T-helper 1 cell treated with Interleukin-12 subunit alpha and Interleukin-12 subunit beta and Interleukin-4 antibody, amounts not matched to agents 30 ng/mL and 1 ng/mL, for 36 hours (primary cell): Measurements from ENCODE around the gene EFNA2. TPM values are rescaled to one million over a fixed set of nuclear protein-coding genes. Genes with fewer than 3 reads are reported as not detected.
"Not testable (repeated sequence)": the region's sequence is repeated elsewhere in the genome, so short reads cannot be mapped to it uniquely, and the experiment has no call there.

Experiments used
- intact Hi-C: fragments of 100-400 bp; cut with micrococcal nuclease; formaldehyde crosslinking; loops from one replicate; pipeline ENCODE4 v1.15.1; 2024
- total RNA-seq: library from RNA; stranded (reverse); gene quantifications from 2 replicates; pipeline ENCODE4 v1.2.3, GENCODE V29; 2022

EFNA2 gene
- total RNA-seq, 1 donor from 2014 or later: not detected

- intact Hi-C loops: no loop called here
Measured at GRCh38 chr19:1293782-1294604, 8.3 kb downstream of the EFNA2 start.

DNA sequence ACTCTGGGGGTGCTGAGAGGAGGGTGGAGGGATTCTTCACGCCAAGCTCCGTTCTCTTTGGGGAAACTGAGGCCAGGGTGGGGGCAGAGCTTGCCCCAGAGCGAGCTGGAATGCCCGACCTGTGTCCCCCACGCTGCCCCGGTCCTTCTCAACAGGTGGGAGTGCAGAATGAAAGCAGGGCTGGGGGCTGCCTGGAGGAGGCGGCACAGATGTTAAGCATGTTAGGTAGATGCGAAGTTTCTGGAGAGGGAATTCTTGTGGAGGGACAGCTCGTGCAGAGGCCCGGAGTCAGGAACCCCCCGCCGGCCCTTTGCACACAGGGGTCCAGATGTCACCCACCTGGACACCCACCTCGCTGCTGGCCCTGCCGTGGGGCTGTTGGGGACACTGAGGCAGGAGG lies 9.0 kb downstream of the EFNA2 start:
- intact Hi-C loops: no loop called here

- intact Hi-C loops: no loop called here
Measured at GRCh38 chr19:1295169-1296012, 9.7 kb downstream of the EFNA2 start.

GRCh38 chr19:1296078-1296477 lies 10.4 kb downstream of the EFNA2 start:
- intact Hi-C loops: no loop called here

- intact Hi-C loops: no loop called here
Measured at GRCh38 chr19:1296575-1297271, 11.1 kb downstream of the EFNA2 start.

- intact Hi-C loops: no loop called here
Measured at GRCh38 chr19:1298235-1298634, 12.6 kb downstream of the EFNA2 start.

- intact Hi-C loops: no loop called here
Measured at GRCh38 chr19:1299801-1300200, 14.1 kb downstream of the EFNA2 start.

DNA sequence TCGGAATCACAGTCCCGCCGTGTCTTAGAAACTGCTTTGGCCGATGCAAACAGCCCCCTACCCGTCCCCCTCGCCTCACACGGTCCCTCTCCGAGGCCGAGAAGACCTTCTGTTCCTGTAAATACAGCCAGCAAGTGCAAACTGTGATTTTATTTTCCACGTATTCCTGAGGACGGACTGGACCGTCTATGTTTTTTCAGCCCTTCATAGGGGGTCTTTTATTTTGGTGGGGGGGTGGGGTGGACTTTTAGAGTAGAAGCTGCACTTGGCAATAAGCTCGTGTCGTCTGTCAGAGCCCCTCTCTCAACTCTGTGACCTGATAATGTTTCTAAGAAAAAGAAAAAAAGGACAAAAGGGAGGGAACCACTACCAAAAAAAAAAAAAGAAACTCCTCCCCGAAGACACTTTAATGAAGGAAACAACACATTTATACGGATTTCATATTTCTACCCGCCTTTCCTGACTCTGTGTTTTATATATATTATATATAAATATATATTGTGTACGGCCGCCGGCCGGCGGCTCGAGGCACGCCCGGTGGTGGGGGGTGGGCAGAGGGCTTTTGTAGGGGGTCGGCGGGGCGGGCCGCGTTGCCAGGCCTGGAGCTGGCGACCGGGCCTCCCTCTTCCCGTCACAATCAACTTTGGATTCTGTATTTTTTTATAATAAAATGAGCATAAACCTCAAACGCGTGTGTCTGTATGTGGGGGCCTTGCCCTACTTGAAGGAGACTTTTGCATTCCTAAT lies 15.2 kb downstream of the EFNA2 start:
- intact Hi-C loops: no loop called here

DNA sequence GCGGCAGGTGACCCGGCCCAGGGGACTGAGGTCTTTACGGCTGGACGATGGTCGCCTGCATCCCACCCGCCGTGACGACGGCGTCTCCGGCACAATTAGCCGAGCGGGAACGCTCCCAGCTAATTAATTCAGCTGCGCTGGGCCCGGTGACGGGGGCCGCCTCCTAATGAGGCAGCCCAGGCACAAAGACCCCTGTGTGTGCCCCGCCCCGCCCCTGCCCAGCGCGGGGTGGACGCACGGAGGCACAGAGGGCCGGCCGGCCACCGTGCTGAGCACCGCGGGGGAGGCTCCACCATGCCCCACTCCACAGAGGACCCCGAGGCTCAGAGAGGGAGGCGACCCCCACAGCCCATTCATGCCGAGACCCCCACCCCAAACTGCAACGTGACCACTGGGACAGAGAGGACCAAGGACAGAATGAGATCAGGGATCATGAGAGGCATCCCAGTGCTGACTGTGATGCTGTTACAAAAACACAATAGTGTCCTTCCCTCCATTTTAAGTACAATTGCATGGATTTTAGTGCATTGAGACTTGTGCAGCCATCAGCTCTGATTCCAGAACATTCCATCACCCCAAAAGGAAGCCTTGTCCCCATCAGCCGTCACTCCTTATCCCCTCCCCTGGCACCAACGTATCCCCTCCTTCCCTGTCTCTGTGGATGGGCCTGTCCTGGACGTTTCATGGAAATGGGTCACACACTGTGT lies 17.0 kb downstream of the EFNA2 start:
- intact Hi-C loops: no loop called here

DNA sequence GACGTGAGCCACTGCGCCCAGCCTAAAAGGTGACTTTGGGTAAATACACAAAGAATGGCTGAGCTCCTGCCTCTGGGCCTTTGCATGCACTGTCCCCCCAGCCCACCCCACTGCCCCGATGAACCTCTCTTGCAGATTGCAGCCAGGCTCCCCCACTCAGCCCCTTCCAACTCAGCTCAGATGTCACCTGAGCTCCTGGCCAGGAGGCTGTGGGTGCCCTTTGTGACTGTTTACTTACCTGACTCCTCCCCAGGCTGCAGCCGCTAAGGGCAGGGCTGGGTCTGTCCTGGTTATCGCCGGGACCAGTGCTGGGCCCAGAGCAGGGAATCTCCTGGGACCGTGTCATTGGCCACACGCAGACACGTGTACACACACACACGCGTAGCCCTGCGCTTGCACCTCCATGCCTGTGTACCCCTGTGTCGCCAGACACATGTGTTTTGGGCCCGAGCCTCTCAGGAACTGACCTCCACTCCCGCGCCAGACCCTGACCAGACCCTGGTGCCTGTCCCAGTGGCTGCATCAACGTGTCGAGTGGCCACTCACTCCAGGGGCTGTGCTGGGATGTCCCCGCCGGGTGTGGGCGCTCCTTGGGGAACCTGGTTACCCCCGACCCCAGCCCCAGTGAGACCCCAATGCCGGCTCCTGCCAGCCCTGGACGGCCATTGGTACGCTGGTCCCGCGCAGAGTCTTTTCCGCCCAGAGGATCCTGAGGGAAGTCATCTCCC lies 18.7 kb downstream of the EFNA2 start:
- intact Hi-C loops: no loop called here

DNA sequence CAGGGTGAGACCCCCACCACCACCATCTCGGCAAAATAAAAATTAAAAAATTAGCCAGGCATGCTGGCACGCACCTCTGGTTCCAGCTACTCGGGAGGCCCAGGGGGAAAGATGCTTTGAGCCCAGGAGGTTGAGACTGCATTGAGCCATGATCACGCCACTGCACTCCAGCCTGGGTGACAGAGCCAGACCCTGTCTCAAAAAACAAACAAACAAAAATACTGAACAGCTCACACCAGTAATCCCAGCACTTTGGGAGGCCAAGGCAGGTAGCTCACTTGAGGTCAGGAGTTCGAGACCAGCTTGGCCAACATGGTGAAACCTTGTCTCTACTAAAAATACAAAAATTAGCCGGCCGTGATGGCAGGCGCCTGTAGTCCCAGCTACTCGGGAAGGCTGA lies 19.7 kb downstream of the EFNA2 start:
- intact Hi-C loops: not testable (repeated sequence)

- intact Hi-C loops: no loop called here
Measured at GRCh38 chr19:1307320-1307719, 21.6 kb downstream of the EFNA2 start.

DNA sequence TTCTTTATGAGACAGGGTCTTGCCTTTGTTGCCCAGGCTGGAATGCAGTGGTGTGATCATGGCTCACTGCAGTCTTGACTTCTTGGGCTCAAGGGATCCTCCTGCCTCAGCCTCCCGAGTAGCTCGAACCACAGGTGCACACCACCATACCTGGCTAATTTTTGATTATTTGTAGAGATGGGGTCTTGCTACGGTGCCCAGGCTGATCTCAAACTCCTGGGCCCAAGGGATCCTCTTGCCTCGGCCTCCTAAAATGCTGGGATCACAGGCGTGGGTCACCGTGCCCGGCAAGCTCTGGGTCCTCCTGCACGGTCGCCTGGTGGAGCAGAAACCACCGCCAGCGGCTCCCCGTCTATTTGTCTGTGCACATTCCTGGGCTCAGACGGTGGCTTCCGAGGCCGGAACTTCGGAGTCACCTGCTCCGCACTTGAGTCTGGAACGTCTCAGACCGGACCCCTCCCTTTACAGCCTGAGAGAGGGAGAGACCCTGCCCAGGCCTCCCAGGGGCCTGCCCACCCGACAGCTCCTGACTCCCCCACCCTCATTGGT lies 22.2 kb downstream of the EFNA2 start:
- intact Hi-C loops: no loop called here

DNA sequence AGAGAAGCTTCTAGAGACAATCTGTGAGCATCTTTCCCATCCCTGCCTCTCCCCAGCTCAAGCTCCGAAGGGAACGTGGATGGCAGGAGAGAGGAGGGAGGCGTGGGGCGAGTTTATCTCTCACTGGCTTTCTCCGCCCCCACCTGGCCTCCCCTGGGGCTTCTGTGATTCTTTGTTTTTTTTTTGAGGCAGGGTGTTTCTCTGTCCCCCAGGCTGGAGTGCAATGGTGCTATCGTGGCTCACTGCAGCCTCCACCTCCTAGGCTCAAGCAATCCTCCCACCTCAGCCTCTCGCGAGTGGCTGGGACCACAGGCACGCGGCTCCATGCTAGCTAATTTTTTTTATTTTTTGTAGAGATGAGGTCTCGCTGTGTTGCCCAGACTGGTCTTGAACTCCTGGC lies 23.0 kb downstream of the EFNA2 start:
- intact Hi-C loops: no loop called here

GRCh38 chr19:1309977-1310852 lies 24.5 kb downstream of the EFNA2 start:
- intact Hi-C loops: no loop called here

- intact Hi-C loops: no loop called here
Measured at GRCh38 chr19:1310853-1311180, 25.1 kb downstream of the EFNA2 start.

DNA sequence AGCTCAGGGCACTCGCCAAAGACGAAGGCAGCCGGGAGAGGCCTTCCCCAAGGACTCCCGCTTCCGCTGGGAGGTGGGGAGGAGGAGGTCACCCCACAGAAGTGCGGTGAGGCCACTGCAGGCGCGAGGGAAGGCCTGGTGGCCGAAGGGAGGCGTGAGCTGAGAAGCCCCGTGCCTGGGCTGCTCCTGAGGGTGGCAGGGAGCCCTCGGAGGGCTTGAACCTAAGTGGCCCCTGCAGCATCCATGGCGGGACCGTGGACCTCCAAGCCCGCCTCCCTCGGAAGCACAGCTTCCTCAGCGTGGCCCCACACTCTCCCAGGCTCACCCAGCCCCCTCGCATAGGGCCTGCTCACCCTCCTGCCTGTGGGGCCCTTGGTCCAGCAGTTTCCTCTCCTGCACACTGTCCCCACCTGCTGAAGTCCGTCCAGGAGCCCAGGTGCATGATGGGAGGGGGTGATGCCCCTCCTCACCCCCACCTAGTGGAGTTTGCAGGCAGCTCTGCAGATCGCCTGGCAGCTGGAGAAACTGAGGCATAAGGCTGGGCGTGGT lies 25.9 kb downstream of the EFNA2 start:
- intact Hi-C loops: no loop called here
